HEK293T (cell line): Measurements from ENCODE around the gene RASGRP2.
"Not testable (repeated sequence)": the region's sequence is repeated elsewhere in the genome, so short reads cannot be mapped to it uniquely, and the experiment has no call there.

ENCODE experiments used
- ARNT ChIP-seq: fragments of 450-650 bp; IDR thresholded peaks from 2 replicates; pipeline ENCODE4 v1.6.1; 2017; ENCODE audit warnings: mild to moderate bottlenecking
- BHLHE40 ChIP-seq: fragments of 450-650 bp; IDR thresholded peaks from 2 replicates; pipeline ENCODE4 v1.6.1; 2016; ENCODE audit warnings: mild to moderate bottlenecking, moderate library complexity, borderline replicate concordance
- CTBP1 ChIP-seq: fragments of 450-650 bp; IDR thresholded peaks from 2 replicates; pipeline ENCODE4 v1.6.1; 2016; ENCODE audit warnings: borderline replicate concordance
- ELF4 ChIP-seq: fragments of 450-650 bp; IDR thresholded peaks from 2 replicates; pipeline ENCODE4 v1.6.1; 2017; ENCODE audit warnings: antibody characterized with exemption
- FOXA1 ChIP-seq: fragments of 450-650 bp; IDR thresholded peaks from 2 replicates; pipeline ENCODE4 v1.6.1; 2016; ENCODE audit warnings: mild to moderate bottlenecking
- FOXM1 ChIP-seq: fragments of 450-650 bp; IDR thresholded peaks from 2 replicates; pipeline ENCODE4 v1.6.1; 2017; ENCODE audit warnings: mild to moderate bottlenecking, borderline replicate concordance
- HDGF ChIP-seq: fragments of 450-650 bp; IDR thresholded peaks from 2 replicates; pipeline ENCODE4 v1.6.1; 2017; ENCODE audit warnings: antibody characterized with exemption, borderline replicate concordance
- L3MBTL2 ChIP-seq: fragments of 450-650 bp; conservative IDR thresholded peaks from 2 replicates; pipeline ENCODE4 v1.6.1; 2016; ENCODE audit warnings: mild to moderate bottlenecking
- LEF1 ChIP-seq: fragments of 450-650 bp; IDR thresholded peaks from 2 replicates; pipeline ENCODE4 v1.6.1; 2017; ENCODE audit warnings: mild to moderate bottlenecking, borderline replicate concordance
- NFRKB ChIP-seq: fragments of 450-650 bp; IDR thresholded peaks from 2 replicates; pipeline ENCODE4 v1.6.1; 2016; ENCODE audit warnings: mild to moderate bottlenecking, moderate library complexity
- PKNOX1 ChIP-seq: fragments of 450-650 bp; IDR thresholded peaks from 2 replicates; pipeline ENCODE4 v1.6.1; 2016
- SP1 ChIP-seq: fragments of 450-650 bp; IDR thresholded peaks from 2 replicates; pipeline ENCODE4 v1.6.1; 2017
- SUZ12 ChIP-seq: fragments of 450-650 bp; IDR thresholded peaks from 2 replicates; pipeline ENCODE4 v1.6.1; 2016; ENCODE audit warnings: mild to moderate bottlenecking
- ZNF384 ChIP-seq: fragments of 450-650 bp; IDR thresholded peaks from 2 replicates; pipeline ENCODE4 v1.6.1; 2016

GRCh38 chr11:64701956-64702355, 42.0 kb downstream of the RASGRP2 start:
- not testable (repeated sequence) for TF ChIP-seq LEF1, ARNT, L3MBTL2, ELF4, FOXM1, ZNF384, NFRKB, PKNOX1, FOXA1, HDGF, SP1, BHLHE40, SUZ12, CTBP1
